ENCODE measurements around the gene MEF2A.

MEF2A gene

DNA sequence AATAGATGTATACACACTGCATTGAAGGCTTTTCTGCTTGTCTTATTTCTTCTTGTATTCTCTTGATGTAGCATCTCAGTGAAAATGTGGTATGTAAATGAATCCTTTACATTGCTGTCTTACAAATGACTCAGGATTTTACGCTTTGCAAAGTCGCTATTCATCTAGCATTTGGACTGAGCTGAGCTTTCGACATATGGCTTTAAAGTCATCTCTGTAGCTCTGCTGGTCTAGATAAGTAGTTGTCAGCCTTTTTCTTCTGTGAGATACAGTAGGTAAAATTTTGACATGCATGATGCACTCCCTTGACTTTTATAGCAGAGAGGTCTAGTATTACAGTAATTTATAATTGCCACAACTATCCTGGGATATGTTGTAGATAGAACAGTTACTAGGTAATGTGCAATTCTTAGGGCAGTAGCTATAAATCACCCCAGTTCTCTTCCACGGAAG, 16.8 kb downstream of the MEF2A start:
- no peak overlapping the region for H3K4me2 ChIP-seq (ENCODE audit: low read length)
- no peaks in the 10 kb centered on the region for H3K27me3 ChIP-seq (ENCODE audit: insufficient read depth, low read length)

DNA sequence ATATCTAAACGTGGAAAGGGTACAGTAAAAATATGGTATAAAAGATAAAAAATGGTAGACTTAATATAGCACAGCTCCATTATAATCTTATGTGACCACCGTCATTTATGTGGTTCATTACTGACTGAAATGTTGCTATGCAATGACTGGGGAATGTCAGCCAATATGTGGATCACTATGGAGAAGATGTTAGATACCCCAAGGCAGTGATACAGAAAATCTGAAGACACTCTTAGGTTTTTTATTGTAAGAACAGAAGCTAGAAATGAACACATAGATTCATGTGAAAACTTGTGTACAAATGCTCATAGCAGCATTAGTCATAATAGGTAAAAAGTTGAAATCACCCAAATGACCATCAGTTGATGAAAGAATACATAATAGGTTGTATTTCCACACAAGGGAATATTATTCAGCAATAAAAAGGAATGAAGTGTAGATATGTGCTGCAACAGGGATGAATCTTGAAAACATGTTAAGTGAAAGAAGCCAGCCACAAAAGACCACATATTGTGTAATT, 18.4 kb downstream of the MEF2A start:
- Histone ChIP-seq H3K4me2 (ENCODE audit: low read length) (no peak overlapping the region), H3K27me3 (ENCODE audit: insufficient read depth, low read length) (no peaks in the 10 kb centered on the region), H3K4me3 (ENCODE audit: low read depth, low read length, poor library complexity, severe bottlenecking) (no peak overlapping the region), H4K20me1 (ENCODE audit: insufficient read depth, low read length) (no peaks in the 10 kb centered on the region), H3K27ac (ENCODE audit: low read depth, low read length, poor library complexity, severe bottlenecking) (no peak overlapping the region), H3K4me1 (ENCODE audit: insufficient read depth, low read length, severe bottlenecking) (peaks cover 5% of the 10 kb centered on the region), H3K9me2 (ENCODE audit: low read depth, low read length) (no peaks in the 10 kb centered on the region), H3K36me3 (ENCODE audit: insufficient read depth, low read length) (peaks cover 27% of the 10 kb centered on the region), H3K9ac (ENCODE audit: low read length) (no peak overlapping the region), H3K9me3 (ENCODE audit: low read length) (peaks cover 24% of the 10 kb centered on the region), H2AFZ (ENCODE audit: low read length) (no peak overlapping the region), H3K79me2 (ENCODE audit: insufficient read depth, low read length) (peaks cover 98% of the 10 kb centered on the region), H3F3A (ENCODE audit: insufficient read depth, low read length) (no peaks in the 10 kb centered on the region)
- TF ChIP-seq EZH2 (IDR thresholded peaks at IDR 0.05; ENCODE audit: borderline replicate concordance, low read length) = no peak
- TF ChIP-seq, protein P1, sequence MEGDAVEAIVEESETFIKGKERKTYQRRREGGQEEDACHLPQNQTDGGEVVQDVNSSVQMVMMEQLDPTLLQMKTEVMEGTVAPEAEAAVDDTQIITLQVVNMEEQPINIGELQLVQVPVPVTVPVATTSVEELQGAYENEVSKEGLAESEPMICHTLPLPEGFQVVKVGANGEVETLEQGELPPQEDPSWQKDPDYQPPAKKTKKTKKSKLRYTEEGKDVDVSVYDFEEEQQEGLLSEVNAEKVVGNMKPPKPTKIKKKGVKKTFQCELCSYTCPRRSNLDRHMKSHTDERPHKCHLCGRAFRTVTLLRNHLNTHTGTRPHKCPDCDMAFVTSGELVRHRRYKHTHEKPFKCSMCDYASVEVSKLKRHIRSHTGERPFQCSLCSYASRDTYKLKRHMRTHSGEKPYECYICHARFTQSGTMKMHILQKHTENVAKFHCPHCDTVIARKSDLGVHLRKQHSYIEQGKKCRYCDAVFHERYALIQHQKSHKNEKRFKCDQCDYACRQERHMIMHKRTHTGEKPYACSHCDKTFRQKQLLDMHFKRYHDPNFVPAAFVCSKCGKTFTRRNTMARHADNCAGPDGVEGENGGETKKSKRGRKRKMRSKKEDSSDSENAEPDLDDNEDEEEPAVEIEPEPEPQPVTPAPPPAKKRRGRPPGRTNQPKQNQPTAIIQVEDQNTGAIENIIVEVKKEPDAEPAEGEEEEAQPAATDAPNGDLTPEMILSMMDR (IDR thresholded peaks at IDR 0.05; ENCODE audit: low read length) = no peak

More for the DNA sequence above, 16.8 kb downstream of the MEF2A start:
- H4K20me1 ChIP-seq (ENCODE audit: insufficient read depth, low read length) = no peaks in the 10 kb centered on the region
- H3K79me2 ChIP-seq (ENCODE audit: insufficient read depth, low read length) = peaks cover 98% of the 10 kb centered on the region
- H3K9ac ChIP-seq (ENCODE audit: low read length) = no peak overlapping the region
- peaks cover 21% of the 10 kb centered on the region for H3K4me1 ChIP-seq (ENCODE audit: insufficient read depth, low read length, severe bottlenecking)
- H3K4me3 ChIP-seq (ENCODE audit: low read depth, low read length, poor library complexity, severe bottlenecking) = no peak overlapping the region
- H3K36me3 ChIP-seq (ENCODE audit: insufficient read depth, low read length) = peaks cover 27% of the 10 kb centered on the region
- no peaks in the 10 kb centered on the region for H3F3A ChIP-seq (ENCODE audit: insufficient read depth, low read length)
- TF ChIP-seq, protein P1 (IDR thresholded peaks at IDR 0.05; ENCODE audit: low read length) = no peak
- TF ChIP-seq EZH2 (IDR thresholded peaks at IDR 0.05; ENCODE audit: borderline replicate concordance, low read length) = no peak
- H3K9me3 ChIP-seq (ENCODE audit: low read length) = peaks cover 24% of the 10 kb centered on the region
- H3K27ac ChIP-seq (ENCODE audit: low read depth, low read length, poor library complexity, severe bottlenecking) = no peak overlapping the region
- no peak overlapping the region for H2AFZ ChIP-seq (ENCODE audit: low read length)
- H3K9me2 ChIP-seq (ENCODE audit: low read depth, low read length) = no peaks in the 10 kb centered on the region

DNA sequence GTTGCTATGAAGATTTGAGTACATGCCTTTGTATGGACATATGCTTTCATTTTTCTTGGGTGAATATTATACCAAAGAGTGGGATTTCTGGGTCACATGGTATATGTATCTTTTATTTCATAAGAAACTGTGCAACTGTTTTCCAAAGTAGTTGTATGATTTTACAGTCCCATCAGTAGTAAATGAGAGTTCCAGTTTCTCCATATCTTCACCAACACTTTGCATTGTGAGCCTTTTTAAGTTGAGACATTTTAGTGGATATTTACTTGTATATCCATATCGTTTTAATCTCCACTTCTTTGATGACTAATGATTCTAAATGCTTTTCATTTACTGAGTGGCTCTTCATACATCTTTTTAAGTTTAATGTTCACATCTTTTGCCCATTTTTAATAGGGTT, 20.3 kb downstream of the MEF2A start:
- no peak overlapping the region for H2AFZ ChIP-seq (ENCODE audit: low read length)
- H3F3A ChIP-seq (ENCODE audit: insufficient read depth, low read length) = no peaks in the 10 kb centered on the region
- TF ChIP-seq, protein P1 (IDR thresholded peaks at IDR 0.05; ENCODE audit: low read length) = no peak
- TF ChIP-seq EZH2 (IDR thresholded peaks at IDR 0.05; ENCODE audit: borderline replicate concordance, low read length) = no peak
- no peaks in the 10 kb centered on the region for H3K4me1 ChIP-seq (ENCODE audit: insufficient read depth, low read length, severe bottlenecking)
- H3K4me3 ChIP-seq (ENCODE audit: low read depth, low read length, poor library complexity, severe bottlenecking) = no peak overlapping the region
- no peaks in the 10 kb centered on the region for H4K20me1 ChIP-seq (ENCODE audit: insufficient read depth, low read length)
- peaks cover 32% of the 10 kb centered on the region for H3K9me3 ChIP-seq (ENCODE audit: low read length)
- peaks cover 27% of the 10 kb centered on the region for H3K36me3 ChIP-seq (ENCODE audit: insufficient read depth, low read length)
- H3K9me2 ChIP-seq (ENCODE audit: low read depth, low read length) = no peaks in the 10 kb centered on the region
- H3K4me2 ChIP-seq (ENCODE audit: low read length) = no peak overlapping the region
- peaks cover 98% of the 10 kb centered on the region for H3K79me2 ChIP-seq (ENCODE audit: insufficient read depth, low read length)
- no peaks in the 10 kb centered on the region for H3K27me3 ChIP-seq (ENCODE audit: insufficient read depth, low read length)
- no peak overlapping the region for H3K27ac ChIP-seq (ENCODE audit: low read depth, low read length, poor library complexity, severe bottlenecking)
- no peak overlapping the region for H3K9ac ChIP-seq (ENCODE audit: low read length)

Data from OCI-LY1 (cell line).